ENCODE measurements around the gene ENG.
"Not testable (repeated sequence)": the region's sequence is repeated elsewhere in the genome, so short reads cannot be mapped to it uniquely, and the experiment has no call there.

Gene ENG

GRCh38 chr9:127870887-127871286 is 16.4 kb upstream of the ENG start:
- in situ Hi-C loops (cut with MboI; ENCODE audit: low pct_unique_long_range_greater_than_20kb, low sequenced_read_pairs, unreplicated experiment): no loop called here
- no peak for DNase-seq (ENCODE audit: low spot score)
- TF ChIP-seq, protein P1, sequence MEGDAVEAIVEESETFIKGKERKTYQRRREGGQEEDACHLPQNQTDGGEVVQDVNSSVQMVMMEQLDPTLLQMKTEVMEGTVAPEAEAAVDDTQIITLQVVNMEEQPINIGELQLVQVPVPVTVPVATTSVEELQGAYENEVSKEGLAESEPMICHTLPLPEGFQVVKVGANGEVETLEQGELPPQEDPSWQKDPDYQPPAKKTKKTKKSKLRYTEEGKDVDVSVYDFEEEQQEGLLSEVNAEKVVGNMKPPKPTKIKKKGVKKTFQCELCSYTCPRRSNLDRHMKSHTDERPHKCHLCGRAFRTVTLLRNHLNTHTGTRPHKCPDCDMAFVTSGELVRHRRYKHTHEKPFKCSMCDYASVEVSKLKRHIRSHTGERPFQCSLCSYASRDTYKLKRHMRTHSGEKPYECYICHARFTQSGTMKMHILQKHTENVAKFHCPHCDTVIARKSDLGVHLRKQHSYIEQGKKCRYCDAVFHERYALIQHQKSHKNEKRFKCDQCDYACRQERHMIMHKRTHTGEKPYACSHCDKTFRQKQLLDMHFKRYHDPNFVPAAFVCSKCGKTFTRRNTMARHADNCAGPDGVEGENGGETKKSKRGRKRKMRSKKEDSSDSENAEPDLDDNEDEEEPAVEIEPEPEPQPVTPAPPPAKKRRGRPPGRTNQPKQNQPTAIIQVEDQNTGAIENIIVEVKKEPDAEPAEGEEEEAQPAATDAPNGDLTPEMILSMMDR (IDR thresholded peaks at IDR 0.05; ENCODE audit: extremely low read depth, insufficient read depth, missing control alignments): no peak

GRCh38 chr9:127870153-127870491 is 15.7 kb upstream of the ENG start:
- DNase-seq (ENCODE audit: low spot score); in situ Hi-C loops (cut with MboI; ENCODE audit: low pct_unique_long_range_greater_than_20kb, low sequenced_read_pairs, unreplicated experiment): not testable (repeated sequence)

DNA sequence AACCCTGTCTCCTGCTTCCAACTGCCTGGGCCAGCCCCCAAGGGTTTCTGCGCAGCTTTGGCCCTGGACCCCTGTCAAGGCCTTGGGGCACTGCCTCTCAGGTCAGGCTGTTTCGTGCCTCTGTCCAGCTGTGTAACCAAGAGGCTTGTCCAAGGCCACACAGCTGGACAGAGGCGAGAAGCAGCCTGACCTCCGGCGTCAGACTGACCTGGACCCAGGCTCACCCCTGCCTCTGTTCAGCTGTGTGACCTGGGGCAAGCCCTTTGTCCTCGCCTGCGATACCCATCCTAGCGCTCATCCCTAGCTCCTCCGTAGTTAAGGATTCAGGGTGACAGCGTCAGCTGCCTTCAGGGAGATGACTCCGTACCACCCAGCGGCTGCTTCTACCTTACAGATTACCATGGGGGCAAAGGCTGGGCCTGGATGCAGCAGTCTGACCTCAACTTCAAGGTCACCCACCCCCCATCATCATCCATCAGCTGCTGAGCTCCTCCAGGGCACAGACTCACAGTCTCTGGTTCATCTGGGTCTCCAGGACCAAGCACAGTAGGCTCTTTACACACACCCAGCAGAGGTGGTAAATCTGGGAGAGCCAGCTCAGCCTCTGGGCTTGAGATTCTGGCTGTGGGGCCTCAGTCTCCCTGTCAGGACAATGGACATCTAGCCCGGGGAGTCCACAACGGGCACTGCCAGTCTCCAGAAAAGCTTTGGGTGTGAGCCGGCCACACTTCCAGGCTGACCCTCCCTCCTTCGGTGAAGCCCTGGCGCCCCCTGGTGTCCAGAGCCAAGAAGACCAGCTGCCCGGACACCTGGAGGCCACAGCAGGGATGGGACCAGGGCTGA is 15.1 kb upstream of the ENG start:
- in situ Hi-C loops (cut with MboI; ENCODE audit: low pct_unique_long_range_greater_than_20kb, low sequenced_read_pairs, unreplicated experiment): no loop called here
- peak; percentile 96 for DNase-seq (ENCODE audit: low spot score)

GRCh38 chr9:127868278-127868902 is 13.9 kb upstream of the ENG start:
- in situ Hi-C loops (cut with MboI; ENCODE audit: low pct_unique_long_range_greater_than_20kb, low sequenced_read_pairs, unreplicated experiment): no loop called here
- TF ChIP-seq, protein P1 (IDR thresholded peaks at IDR 0.05; ENCODE audit: extremely low read depth, insufficient read depth, missing control alignments): no peak
- DNase-seq (ENCODE audit: low spot score): no peak

More for the DNA sequence above, 15.1 kb upstream of the ENG start:
- TF ChIP-seq, protein P1 (IDR thresholded peaks at IDR 0.05; ENCODE audit: extremely low read depth, insufficient read depth, missing control alignments): peak; percentile 95

- in situ Hi-C loops (cut with MboI; ENCODE audit: low pct_unique_long_range_greater_than_20kb, low sequenced_read_pairs, unreplicated experiment): no loop called here
- TF ChIP-seq, protein P1 (IDR thresholded peaks at IDR 0.05; ENCODE audit: extremely low read depth, insufficient read depth, missing control alignments): no peak
- DNase-seq (ENCODE audit: low spot score): no peak
These were observed 13.2 kb upstream of the ENG start for GRCh38 chr9:127867356-127868277.

- TF ChIP-seq, protein P1 (IDR thresholded peaks at IDR 0.05; ENCODE audit: extremely low read depth, insufficient read depth, missing control alignments): no peak
- in situ Hi-C loops (cut with MboI; ENCODE audit: low pct_unique_long_range_greater_than_20kb, low sequenced_read_pairs, unreplicated experiment): no loop called here
- no peak for DNase-seq (ENCODE audit: low spot score)
These were observed 12.1 kb upstream of the ENG start for GRCh38 chr9:127866535-127866934.

All from GM13977 (cell line).